HG02763 (cell line): ENCODE data around the gene RAD51AP1.

ENCODE experiments used
- ATAC-seq: cut with Tn5 transposase; IDR thresholded peaks from one replicate; pipeline ENCODE4 v1.9.1; 2021; ENCODE audit warnings: mild to moderate bottlenecking, moderate library complexity; ENCODE audit not compliant: unreplicated experiment

The RAD51AP1 gene

DNA sequence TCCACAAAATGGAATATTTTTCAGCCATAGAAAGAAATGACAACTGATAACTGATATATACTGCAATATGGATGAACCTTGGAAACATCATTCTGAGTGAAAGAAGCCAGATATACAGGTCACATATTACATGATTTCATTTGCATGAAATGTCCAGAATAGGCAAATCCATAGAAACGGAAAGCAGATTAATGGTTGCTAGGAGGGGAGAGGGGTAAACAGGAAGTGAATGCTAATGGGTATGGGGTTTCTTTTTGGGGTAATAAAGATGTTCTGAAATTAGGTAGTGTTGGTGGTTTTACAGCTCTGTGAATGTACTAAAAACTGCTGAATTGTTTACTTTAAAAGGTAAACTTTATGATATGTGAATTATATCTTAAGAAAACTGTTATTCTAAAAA is 6.5 kb downstream of the RAD51AP1 start:
- ATAC-seq, result no peak

DNA sequence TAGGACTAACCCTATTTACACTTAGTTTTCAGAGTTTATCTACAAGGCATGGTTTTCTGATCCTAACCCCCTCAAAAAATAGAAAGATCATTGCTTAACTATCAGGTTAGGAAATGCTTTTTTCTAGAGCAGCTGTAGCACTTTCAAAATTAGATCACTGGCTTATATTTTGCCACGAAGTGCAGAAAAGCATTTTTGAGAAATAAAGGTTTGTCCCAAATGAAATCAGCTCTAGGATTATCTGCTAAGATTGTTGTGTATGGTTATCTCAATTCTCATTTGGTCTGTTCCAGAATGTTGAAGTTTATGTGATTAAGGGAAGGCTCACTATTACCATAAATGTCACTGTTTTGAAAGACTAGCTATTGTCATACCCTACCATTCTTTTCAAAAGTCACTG is 13.5 kb downstream of the RAD51AP1 start:
- ATAC-seq, result no peak

DNA sequence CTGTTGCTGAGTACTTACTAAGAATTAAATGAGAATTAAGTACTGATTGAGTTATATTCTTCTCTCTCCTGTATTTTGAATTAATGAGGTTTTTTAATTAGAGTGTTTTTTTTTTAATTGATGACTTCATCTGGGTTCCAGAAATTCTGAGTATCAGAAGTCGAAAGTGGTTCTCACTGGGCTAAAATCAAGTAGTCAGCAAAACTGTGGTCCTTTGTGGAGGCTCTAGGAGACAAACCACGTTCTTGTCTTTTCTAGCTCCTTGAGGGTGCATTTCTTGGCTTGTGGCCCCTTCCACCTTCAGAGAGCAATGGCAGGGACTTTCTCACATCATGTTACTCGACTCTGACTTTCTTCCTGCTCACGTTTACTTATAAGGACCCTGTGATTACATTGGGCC is 15.3 kb downstream of the RAD51AP1 start:
- ATAC-seq, result no peak

DNA sequence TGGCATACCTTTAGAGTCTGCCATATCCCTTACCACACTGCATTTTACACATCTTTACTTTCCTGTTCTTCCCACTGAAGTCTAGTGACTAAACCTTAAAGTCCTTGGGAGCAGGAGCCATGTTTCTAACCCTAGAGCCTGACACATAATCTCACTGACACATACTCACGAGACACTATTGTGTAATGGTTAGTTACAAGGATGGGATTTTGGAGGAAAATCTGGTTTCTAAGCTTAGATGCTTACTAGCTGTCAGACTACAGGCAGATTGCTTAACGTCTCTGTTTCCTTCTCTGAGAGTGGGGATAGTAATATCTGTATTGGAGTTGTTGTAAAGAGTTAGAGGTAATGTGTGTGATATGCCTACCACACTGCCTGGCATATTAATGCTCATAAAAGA is 17.1 kb downstream of the RAD51AP1 start:
- ATAC-seq, result no peak

DNA sequence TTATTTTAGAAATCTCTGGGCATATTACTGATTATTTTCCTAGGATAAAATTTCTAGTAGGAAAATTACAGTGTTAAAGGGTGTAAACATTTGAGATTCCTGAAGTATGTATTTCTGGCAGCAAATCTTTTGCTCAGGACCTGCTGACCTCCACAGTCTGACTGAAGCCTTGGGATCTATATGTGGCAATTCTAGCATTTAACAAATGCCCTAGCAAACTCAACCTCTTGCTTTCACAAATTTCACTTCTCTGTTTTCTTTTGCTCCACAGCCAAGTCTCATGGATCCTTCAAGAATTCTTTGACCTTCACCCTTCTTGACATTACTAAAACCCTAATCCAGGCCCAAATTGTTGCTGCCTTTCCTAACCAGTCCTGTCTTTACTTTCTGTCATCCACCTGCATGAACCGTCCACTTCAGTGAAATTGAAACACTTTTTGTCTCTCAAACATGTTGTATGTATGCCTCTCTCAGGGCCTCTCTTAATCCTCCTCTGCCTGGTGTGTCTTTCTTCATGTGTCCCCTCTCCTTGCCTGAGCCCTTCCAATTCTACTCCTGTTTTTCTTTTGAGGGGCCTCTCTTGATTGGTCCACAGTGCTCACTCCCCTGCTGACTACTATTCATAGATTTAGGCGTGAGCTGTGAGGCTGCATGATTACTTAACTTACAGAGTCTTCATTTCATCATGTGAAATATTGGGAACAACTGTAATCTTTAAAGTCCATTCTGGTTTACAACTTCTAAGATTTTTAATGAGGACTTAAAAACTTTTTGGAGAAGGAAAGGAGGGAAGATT is 18.2 kb downstream of the RAD51AP1 start:
- ATAC-seq, result no peak

DNA sequence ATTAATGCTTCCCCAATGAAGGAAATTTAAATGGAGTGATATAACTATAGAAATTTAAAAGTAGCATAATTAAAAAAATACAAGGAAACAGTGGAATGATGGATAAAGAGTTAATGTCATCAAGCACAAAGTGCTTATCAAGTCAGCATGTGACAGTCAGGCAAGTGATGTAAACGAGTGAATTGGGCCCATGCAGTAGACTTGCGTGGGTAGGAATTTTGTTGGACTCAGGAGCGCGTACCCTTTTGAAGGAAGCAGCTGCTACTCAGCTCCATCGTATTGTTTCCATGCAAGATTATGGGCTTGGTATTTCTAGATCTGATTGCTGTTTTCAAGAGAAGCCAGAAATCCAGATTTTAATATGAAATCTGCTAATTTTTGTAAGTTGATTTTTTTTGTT is 18.9 kb downstream of the RAD51AP1 start:
- ATAC-seq, result no peak

DNA sequence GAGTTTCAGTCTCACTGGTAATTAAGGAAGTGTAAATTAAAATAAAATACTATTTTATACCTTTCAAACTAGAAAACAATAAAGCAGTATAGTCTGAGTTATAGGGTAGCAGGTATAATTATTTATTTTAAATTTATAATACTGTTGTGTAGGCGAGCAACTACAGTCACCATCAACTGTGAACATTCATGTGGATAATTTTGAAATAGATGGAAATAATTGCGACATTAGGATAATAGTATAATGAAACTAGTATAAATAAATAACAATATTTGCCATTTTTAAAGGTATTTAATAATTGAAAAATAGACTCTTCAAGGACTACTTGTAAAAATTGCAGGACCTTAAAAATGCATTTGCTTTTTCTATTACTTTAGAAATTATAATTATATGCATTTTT is 19.5 kb downstream of the RAD51AP1 start:
- ATAC-seq, result no peak

DNA sequence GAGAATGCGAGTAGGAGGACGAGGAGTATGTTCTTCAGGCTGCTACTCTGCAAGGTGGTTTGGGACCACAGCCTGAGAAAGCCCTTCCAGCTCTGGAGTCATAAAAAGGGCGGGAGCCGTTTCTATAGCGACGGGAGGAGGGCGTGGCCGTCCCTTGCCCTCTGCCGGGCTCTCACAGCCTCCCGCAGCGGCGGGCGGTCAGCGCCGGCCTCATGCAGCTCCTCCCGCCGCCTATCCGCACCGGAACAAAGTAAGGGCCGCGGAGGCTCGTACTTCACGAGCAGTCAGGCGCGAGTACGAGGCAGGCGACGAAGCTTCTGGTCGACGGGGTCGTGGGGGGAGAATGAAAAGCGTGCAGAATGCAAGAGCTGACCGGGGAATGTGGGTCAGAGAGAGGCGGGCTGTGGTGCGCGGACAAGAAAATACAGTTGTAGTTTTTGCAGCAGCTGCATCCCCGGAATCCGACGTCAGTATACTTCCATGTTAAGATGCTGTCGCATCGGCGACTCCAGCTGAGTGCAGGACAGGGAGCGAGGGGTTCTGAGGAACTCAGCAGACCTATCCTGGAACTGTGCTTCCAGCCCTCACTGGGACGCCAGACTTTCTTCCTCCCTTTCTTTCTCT is 23.5 kb downstream of the RAD51AP1 start, which contains the start of gene DYRK4:
TSS of gene DYRK4 (plus strand) at position 175 of the 624 bp plus-strand sequence. CDS start at position 213, 38 bp downstream.
- no peak for ATAC-seq

DNA sequence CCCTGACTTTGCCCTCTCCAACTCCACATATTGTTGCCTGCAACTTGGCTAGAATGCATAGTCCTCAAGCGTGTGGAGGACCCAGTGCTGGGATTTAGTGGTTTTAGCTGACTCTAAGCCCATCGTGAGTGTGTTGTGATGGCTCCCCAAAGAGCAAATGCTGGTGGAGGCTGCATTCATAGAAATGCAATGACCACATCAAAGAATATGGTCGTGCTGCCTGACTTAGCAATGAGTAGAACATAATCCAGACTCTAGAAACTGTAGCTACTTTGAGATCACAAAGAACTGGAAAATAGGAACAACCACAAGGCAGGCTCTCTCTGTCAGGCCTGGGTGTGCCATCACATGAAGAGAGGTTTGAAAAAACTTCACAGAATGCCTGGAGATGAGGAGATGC is 24.6 kb downstream of the RAD51AP1 start:
- no peak for ATAC-seq

DNA sequence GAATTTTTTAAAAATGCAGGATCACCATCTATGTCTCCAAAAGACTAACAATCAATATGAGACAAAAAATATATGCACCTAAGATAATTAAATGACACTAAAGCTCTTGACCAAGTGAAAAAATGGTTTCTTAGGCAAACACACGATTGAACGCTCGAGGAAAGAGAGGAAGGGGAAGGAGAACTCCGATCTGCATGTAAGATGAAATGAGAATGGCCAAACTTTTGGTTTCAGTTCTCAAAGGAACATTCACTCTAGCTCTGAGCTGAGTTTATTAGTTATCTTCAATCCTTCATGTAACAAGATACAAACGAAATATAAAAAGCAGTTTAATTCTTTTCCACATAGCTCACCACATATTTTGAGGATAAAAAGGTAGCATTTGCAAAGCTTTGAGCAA is 26.1 kb downstream of the RAD51AP1 start:
- ATAC-seq, result no peak

DNA sequence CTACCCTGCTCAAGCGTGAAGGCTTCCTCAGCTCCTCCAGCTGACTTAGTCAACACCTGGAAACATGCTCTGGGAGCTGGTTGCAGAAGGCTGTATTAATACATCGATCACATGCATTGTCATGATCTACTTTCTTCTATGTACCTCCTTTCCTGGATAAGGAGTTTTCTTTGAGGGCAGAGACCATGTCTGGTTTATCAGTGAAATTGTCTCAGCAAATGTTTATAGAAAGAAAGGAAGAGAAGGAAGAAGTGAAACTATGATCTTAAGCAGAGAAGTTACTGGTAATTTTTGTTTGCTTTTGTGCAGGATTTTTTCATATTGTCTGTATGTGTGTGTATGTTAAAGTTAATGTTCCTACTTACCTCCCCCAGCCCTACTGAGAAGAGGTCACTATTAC is 27.8 kb downstream of the RAD51AP1 start:
- ATAC-seq, result no peak

DNA sequence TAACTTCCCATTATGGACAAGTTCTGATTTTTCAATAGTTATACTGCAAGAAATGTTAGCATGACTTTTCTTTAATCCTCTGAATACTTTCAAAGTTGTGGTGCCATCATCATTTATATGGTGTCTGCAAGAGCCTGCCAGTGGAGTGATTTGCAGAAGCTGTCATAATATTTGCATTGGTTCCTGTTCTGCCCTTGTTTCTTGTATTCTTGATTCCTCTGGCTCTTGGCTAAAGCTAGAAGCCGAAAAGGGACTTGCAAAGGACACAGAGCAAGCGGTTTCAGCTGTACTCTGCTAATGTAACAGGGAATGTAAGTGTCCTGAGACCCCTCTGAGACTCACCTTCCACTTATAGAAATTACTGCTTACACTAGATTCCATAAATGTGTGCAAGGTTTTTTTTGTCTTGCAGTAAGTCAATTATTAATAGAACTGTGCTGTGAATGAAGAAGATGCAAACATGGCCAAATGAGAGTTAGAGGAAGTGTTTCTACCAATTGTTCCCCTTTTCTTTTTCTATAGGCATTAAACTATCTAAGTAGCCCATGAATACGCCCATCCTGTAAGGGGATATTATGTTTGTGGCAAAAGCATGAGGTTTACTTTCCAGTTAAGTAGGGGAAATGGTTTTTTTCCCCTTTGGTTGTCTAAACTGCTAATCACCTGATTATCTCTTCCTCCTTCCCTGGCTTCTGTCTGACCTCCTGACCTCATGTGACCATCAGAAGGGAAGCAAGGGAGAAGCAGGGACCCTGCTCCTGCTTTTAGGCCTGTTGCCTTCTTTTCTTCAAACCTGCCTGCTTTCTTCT is 28.6 kb downstream of the RAD51AP1 start:
- ATAC-seq, result no peak

DNA sequence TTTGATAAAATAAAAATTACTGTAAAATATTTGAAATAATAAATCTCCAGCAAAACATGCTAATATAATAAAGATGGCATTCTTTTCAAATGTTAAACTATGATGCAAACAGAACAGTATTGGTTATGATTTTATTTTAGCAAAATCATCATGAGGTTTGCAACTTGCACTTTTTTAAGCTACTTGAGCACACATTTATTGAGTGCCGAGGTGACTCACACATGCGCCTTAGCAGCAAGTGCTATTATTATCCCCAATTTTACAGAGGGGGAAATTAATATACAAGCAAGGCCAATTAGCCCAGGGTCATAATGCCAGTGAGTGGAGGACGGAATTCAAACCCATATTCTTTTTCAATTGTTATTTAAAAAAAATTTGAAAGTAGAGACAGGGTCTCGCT is 30.6 kb downstream of the RAD51AP1 start:
- no peak for ATAC-seq

DNA sequence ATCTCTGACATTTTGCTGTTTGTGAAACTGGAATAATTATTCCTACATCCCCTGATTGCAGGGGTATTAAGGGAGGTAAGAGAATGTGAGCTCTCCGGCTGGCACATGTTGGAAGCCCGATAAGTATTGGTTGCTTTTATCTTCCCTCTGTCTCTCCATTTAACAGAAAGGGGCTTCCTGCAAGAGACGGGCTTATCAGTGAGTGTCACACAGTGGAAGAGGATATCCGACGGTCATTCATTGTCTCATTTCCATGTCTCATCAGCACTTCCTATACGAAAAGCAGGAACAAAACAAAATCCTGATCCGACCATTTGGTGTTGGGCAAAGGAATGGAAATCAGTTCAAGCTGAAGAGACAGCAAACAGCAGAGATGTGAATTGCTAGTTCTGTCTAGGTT is 34.0 kb downstream of the RAD51AP1 start:
- no peak for ATAC-seq

DNA sequence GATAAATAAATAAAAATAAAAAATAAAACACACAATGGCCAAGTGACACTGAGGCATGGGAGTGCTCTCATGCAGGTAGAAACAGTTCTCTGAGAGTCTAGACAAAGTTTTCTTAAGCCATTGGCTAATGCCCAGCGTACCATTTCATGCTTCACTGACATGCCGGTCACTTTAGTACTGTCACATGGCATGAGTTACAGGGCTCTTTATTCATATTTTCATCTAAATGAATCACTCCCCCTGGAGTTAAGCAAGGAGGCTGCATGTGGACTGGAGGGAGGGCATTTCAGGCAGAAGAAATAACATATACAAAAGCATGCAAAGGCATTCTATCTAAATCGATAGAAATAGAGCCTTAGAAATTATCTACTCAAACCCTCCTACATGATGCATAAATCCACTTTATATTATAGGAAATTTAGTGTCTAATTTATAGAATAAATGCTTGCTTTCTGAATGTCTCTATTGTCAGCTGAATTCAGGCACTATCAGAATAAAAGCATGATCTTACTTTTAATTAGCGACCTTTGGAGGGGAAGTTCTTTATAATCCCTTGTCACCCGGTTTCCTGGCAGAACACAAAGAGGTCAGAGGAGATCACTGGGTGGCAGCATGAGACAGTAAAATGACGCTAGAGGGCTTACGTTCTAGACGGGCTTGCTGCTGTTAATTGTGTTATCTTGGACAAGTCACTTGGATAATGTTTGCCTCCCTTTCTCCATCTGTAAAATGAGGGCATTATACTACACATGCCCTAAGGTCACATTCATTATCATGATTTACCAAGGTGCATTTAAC is 40.8 kb downstream of the RAD51AP1 start:
- no peak for ATAC-seq

DNA sequence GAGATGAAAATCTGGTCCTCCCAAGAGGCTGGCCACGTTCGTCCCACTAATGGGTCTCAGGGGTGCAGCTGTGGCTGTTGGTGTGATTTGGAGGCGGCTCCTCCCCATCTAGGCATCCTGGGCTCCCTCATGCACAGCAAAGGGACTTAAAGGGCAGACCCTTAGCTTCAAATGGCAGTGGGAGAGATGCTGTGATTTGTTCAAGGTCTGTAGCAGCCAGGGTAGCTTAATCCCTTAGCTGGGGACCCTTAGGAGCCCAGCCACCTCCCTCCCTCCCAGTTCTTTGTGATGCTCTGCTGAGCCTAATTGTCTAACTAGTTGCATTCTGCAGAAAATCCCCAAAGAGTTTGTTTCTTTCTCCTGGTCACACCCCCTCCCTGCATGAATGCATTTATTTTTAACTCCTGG is 41.6 kb downstream of the RAD51AP1 start:
- ATAC-seq, result no peak

DNA sequence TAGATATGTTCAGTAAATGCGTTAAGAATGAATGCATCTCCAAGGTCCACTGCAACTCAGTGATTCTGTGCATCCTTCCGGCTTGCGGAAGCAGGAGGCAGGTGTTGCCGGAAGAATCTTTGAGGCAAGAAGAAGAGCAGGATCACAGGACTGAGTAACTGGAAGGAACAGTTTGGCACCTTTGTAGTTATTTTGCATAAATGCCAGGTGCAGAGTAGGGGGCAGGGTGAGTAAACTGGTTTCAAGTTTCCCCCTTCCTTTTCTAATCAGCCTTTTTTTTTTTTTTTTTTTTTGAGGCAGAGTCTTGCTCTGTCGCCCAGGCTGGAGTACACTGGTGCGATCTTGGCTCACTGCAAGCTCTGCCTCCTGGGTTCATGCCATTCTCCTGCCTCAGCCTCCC is 45.6 kb downstream of the RAD51AP1 start:
- no peak for ATAC-seq

DNA sequence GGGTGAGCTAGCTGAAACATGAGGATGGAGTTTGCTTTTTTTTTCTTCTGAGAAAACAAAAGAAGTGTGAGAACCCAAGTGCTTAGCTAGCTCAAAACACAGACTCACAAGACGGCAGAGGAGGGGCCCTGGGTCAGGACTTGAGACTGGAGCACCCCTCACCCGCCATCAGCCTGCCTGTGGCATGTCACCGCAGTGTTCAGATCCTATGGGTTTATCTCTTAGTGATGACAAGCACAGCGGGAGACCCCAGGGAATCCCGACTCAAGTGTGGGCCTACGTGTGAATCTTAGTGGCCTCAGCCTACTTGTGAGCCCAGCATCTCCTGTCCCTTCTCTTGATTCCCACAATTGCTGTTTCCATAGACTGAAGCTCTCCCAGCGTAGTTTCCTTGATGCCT is 46.2 kb downstream of the RAD51AP1 start:
- ATAC-seq, result no peak

DNA sequence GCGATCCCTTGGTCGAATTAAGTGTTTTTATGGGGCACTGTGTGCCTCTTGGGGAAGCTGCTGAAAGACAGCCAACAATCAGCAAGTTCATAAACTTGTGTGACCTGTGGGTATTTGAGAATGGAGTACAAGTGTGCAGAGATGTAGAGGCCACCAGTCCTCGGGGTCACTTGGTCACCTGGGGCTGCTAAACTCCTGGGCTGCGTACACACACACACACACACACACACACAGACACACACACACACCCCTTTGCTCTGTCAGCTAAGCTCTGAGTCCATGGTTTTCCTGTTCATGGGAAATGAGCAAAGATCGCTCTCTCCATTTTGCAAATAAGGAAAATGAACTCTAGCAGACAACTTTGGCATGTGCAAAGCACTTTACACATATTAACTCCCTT is 47.8 kb downstream of the RAD51AP1 start:
- ATAC-seq, result no peak

DNA sequence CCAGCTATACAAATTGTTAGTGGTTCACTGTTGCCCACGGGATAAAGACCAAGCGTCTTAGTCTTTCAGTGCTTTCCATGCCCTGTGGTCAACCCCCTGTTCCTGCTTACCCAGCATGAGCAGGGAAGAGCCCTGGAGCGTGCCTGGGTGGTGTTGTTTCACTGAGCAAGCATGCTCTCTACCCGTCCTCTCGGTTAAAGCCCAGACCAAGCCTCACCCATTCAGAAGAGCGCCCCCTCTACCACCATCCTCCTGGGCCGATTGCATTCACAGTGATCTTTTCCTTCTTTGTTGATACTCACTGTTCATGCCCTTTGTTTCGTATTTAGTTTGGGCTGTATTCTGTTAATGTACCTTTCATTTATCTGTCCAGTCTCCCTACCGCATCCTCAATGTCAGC is 48.4 kb downstream of the RAD51AP1 start:
- no peak for ATAC-seq

DNA sequence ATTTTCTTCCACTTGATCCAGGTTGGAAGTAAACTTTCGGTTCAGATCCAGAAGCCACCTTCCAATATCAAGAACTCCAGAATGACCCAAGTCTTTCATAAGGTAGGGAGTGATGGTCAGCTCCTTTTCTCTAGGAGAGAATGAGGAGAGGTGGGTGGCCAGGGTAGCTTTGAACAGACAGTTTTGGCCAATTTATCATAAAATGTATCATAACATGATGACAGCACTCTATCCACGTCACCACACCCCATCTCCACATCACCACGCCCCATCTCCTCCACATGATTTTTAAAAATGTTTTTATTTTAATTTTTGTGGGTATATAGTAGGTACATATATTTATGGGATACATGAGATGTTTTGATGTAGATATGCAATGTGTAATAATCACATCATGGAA is 50.2 kb downstream of the RAD51AP1 start:
- ATAC-seq, result no peak
